Stimulated activated CD4-positive, alpha-beta T cell treated with anti-CD3 and anti-CD28 coated beads, TNF-alpha, amount 100 ng/mL, for 48 hours (primary cell): ENCODE results near the gene KRT39.

Experiments
- DNase-seq, 3 donors: peaks; one replicate each; pipeline ENCODE4 v3.0.0-alpha.2; 2020; ENCODE audit warnings: low read depth in 3 of 3

KRT39 gene

DNA sequence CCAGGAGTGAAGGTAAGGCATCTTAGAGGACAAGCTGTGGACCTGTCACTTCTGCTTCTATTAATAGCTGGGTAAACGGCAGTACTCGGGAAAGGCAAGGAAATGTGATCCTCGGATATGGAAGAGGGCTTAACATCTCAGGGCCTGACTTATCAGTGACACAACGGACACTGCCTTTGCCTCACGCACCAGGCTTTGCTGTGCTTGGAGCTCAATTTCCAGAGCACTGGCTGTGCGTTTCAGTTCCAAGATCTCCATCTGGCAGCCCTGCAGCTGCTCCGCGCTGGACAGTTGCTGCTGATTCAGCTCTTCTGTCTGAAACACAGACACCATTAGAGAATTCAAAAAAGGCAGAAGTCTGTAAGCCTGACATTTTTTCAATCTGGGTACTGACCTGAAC is 13.8 kb upstream of the KRT39 start:
- DNase-seq = no peak

DNA sequence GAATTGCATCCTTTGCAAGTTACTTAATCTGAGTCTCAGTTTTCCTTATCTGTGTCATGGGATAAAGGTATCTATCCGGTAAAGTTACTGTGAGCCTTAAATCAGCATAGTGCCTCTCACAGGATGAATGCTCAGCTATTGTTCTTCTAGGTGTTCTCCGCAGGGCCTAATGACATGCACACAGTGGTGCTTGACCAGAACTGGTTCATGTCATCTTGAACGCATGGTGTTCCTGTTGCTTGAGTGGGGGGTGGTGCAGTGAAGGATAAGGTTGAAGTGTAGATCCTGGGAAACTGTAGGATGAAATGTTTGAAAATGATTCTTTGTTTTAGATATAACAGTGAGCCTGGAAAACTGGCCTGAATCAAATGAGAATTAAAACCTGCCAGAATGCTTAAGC is 13.4 kb upstream of the KRT39 start:
- DNase-seq = no peak

DNA sequence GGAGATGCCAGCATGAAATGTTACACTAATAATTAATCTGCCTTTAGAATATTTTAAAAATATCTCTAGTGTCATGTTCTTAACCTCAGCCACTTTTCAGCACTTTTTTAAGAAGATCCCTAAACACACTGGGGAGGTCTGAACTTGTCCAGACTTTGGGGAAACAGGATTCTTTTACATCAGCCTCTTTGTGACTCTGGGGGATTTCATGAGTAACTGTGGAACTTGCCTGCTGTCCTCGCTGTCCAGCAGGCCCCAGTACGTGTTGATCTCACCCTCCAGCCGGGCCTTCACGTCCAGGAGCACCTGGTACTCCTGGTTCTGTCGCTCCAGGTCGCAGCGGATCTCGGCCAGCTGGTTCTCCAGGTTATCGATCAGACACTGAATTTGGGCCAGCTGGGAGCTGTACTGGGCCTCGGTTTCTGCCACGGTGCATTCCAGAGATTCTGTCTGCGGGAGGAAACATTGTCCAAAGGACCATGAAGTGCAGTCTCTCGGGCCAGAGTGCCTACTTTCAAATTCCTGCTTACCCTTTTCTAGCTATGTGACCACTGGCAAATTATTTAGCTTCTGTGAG is 11.9 kb upstream of the KRT39 start:
- DNase-seq = no peak

DNA sequence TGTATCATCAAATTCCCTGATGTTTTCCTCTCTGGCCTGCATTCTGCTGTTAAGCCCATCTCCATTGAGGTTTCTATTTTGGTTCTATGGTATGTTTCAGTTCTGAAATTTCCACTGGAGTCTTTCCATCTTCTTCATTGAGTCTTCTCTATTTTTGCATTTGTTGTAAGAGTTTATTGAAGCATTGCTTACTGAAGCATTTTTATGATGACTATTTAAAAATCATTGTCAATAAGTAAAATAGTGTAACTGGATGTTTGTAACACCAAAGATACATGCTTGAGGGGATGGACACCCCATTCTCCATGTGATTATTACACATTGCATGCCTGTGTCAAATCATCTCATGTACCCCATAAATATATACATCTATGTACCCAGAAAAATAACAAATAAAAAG is 8.8 kb upstream of the KRT39 start:
- DNase-seq = no peak

DNA sequence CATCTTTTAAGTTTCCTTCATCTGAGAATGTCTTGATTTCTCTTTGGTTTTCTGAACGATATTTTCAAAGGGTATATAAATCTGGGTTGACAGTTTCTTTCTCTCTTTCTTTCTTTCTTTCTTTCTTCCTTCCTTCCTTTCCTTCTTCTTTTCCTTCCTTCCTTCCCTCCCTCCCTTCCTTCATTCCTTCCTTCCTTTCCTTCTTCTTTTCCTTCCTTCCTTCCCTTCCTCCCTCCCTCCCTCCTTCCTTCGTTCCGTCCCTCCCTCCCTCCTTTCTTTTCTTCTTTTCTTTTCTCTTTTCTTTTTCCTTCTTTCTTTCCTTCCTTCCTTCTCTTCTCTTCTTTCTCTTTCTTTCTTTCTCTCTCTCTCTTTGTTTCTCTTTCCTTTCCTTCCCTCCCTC is 7.6 kb upstream of the KRT39 start:
- DNase-seq = no peak

DNA sequence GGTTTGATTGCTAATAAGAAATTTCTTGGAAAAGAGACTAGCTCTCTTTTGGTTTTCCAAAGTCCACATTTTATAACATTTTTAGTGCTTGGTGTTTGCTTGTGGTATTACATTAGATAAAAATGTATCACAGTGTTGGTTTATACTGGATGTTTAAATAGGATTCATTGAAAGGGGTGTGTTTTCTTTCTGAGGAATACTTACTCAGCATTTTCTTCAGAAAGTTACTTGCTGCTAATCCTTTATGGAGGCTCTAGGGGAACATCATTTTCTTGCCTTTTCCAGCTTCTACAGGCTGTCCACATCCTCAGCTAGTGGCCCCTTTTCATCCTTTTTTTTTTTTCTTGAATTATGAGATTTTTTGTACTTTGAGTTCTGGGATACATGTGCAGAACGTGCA is 834 bp upstream of the KRT39 start:
- DNase-seq = no peak

DNA sequence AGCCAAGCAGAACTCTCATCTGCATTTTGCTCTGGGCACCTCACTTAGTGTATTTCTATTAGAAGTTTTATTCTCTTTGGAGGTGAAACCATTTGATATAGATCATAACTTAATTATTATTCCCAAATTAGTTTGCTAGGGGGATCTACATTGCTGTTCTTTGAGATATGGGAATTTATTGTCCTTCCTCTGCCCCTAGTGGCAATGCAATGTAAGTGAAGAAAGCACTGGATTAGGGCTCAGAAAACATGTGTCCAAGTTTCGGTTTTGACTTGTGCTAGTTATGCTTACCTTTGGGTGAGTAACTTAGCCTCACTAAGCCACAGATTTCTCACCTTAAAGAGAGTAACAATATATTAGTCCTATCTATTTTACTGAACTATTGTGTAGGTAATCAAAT is 2.9 kb downstream of the KRT39 start:
- DNase-seq = no peak

DNA sequence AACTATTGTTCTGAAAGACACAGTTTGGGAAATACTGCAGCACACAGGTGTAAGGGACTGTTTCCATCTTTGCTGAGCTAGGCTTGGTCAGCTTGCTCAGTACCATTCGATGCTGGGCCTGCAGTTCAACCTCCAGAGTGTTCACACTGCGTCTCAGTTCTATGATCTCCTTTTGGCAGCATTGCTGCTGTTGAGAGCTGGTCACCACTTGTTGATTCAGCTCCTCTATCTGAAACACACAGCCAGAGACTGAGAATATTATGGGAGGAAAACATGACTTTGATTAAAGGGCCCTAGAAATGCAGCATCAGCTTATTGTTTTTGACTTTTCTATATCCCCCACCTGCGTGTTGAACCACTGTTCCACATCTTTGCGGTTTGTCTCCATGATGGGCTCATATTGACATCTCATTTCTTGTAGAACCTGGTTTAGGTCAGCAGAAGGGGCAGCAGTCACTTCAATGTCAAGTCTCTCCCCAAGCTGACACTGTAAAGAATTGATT is 4.6 kb downstream of the KRT39 start:
- no peak for DNase-seq

DNA sequence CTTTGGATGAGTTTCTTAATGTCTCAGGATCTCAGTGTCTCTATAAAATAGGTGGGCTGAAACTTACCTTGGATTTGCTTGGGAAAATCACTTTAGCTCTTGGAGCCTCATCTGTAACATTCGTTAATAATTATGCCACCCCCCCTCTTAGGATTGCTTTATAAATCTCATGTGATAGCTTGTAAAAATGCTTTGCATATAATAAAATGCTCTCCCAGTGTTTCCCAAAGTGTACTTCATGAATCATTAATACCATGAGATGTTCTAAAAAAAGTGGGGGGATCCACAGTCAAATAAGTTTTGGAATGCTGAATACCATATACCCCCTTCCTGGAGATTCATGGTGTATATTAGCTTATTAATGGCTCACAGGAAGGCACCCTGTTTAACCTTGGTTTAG is 5.2 kb downstream of the KRT39 start:
- no peak for DNase-seq

DNA sequence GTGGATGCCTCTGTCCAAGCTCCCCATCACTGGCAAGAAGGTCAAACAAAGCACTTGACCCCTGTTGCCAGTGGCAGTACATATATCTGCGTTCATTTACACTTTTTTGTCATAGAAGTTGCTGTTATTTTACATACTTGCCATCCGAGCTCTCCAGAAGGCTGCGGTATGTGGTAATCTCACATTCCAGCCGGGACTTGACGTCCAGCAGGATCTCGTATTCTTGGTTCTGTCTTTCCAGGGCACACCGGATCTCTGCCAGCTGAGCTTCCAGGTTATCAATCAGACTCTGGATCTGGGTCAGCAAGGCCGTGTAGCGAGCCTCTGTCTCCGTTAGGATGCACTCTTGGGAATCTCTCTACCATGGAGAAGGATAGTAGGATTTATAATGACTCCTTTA is 6.6 kb downstream of the KRT39 start:
- DNase-seq = no peak

DNA sequence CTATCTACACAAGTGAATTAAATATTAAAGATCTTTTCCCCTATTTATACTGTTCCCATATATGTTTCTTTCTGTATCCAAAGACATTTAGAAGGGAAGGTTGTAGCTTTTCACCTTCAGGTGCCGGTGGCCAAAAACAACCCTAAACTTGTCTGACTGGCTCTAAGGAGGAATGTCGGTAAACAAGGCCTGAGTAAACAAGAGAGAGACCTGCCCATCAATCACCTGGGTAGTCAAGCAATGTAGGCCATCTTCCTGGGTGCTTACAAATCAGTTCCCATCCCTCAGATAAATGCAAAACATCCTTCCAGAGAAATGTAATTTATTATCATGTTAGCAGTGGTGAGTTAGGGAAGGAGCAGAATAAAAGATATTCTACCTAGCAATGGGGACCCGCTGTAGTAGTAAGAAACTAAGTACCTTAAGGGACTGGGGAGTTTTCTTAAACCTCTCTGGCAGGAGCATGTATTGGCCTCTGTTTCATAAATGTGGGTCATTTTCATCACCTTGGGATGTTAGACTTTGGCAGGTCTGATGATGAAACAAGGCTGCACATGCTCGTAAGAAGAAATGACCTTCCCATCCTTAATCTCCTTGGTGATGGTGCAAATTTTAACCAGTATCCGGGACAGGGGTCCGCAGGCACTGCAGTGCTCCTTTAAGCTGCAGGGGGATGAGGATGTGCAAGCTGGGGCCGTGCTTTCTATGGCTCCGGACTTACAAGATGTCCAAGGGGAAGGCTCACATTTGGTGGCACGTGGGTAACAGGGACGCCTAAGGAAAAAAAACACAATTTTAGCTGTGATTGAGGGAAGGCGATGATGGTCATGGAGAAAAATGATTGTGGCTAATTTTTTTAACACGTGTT is 8.4 kb downstream of the KRT39 start:
- no peak for DNase-seq

DNA sequence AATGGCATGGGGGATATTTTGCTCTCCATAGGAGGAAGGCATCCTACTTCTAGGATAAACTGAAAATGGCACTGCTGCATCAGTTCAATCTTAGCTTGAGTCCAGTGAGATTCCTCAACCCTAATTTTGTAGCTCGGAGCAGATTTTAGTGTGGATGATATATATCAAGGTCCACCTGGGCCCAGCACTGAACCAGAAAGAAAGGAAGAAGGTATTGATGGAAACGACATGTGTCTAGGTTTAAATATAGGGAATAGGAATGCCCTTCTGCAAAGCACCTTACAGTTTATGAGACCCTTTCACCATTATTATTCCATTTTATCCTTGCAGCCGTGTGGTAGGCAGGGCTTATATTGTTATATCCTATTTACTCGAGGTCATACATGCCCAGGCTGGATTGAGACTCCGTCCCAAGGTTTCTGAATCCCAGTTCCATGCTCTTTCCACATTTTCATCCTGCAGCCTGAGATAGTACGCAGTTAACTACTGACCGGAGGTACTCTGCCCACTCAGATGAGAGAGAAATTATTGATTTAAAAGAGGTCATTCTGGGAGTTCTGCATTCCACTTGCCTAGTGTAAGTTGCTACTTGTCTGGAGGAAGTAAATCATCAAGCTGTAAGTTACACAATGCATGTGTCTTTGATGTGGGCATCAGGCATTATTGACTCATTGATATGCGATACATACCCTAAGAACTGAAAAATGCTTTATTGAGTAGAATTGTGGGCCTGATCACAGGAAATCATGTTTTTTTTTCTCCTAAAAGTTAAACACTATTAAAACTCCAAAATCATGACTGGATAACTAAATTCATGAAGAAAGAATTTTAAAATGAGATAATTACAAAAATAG is 10.1 kb downstream of the KRT39 start:
- no peak for DNase-seq

DNA sequence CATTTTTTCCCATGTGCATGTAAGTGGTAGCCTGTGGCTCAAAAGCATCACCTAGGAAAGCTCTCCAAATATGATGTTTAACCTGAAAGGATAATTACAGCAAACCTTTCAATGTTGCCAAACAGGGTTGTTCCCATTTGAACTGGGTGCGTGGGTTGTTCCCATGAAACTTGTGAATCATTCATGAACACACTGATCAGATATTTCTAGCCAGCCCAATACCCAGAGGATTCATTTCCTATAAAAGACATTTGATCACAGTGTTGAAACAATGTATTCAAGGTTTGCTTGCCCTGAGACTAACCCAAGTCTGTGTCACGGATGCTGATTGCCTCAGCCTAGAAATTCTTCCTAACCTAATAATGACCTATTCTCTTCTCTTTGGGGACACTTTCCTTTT is 12.9 kb downstream of the KRT39 start:
- DNase-seq = peak in 1 of 3 donors; percentile 15

DNA sequence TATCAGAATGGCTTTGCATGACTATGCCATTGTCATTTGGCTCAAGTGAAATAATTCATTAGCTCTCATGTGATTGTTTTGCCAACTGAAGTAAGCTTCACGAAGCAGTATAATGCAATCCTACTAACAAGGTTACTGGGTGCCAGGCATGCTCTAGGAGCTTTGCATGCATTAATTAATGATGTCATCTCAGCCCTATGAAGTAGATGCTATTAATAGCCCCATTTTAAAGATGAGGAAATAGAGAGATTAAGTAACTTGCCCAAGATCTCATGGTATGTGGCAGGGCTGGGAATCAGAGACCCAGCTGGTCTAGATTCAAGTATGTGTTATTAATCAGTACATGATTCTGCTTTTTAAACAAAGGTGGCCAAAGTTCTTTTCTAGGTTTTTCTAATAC is 14.1 kb downstream of the KRT39 start:
- DNase-seq = no peak

DNA sequence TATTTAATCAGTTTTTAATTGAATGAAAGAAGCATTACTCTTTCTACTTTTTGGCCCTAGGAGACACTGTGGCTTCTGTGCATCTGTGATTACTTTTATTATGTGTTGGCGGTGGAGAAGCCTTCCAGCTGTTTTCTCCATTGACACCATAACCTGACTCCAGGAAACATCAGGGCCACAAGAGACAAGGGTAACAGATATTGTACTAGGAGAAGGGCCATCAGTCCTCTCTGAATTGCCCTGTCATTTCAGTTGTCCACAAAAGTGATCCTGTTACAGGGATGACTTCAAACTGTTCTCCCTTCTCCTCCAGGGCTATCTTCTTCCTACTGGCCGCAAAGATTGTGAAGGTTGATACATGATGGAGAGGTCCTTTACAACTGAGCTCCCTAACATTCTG is 14.6 kb downstream of the KRT39 start:
- no peak for DNase-seq

DNA sequence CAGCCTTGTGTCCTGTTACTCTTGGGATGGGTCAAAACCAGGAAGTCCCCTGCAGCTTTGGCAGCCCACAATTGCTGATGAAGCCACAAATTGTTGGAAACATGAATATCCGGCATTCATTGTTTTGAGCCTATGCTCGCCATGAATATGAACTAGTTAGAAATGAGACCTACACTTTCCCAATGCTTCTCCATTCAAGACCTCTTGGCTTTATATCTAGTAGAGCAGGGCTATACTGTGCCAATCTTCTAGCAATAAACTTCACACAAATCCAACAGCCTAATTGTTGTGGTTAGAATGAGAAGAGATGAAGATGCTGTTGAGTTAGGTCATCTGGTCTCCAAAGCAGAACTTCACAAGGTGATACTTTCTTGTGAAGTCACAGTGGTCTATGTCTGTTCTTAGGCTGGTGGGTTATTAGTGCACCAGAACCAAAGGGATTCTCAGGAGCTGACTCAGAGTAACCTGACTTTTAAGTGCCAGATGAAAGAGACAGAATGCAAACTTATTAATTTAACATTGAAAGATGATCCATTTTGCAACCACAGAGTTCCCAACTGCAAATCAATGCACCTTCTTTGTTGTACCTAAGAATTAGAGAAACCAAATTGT is 15.6 kb downstream of the KRT39 start:
- DNase-seq = no peak

DNA sequence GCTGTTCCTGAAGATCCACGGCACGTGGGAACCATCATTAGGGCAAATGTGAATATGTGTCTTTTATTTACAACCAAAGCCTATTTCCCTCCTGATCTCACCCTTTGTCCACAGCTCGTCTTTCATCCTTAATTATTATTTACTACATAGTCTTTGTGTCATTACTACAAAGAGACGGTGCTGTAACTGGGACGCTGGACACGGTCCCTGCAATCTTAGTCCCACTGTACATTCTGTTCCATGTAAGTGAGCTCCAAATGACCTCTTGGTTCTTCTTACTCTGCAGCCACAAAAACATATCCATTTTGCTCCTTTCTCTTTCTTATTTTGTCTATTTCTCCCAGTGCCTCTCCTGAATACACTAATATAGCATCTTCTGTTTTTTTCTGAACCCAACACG is 16.6 kb downstream of the KRT39 start:
- no peak for DNase-seq

DNA sequence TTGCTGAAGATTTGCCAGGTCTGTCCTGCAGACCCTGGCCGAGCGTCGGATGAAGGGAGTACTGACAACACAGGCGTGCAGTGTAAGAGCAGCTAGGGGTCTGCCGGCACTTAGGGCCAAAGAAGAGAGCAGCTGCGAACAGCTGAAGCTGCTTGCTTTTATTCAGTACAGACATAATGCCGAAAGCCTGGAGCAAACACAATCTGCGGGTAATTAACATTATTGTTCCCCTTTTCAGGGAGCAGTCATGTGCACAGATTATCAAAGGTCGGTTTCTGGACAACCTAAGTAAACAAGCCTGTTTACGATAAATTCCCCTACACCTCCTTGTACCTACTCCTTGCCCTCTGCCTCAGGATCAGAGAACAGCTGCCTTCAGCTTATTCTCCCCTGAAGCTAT is 17.3 kb downstream of the KRT39 start:
- DNase-seq = no peak

DNA sequence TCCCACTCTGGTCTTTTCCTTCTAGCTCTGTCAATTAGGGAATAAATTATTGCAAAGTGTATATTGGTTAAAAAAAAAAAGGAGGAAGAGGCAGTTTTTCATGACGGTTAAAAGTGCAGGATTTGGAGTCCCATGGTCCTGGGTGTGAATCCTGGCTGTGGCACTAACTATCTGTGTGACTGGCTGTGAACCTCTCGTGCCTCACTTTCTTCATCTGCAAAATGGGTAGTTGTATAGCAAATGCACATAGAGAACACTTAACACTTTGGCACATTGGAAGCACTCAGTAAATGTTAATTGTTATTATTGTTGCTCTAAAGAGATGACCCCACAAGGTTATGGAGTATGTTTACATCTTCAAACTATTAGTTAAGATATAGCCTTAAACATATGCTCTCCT is 18.8 kb downstream of the KRT39 start:
- DNase-seq = no peak

DNA sequence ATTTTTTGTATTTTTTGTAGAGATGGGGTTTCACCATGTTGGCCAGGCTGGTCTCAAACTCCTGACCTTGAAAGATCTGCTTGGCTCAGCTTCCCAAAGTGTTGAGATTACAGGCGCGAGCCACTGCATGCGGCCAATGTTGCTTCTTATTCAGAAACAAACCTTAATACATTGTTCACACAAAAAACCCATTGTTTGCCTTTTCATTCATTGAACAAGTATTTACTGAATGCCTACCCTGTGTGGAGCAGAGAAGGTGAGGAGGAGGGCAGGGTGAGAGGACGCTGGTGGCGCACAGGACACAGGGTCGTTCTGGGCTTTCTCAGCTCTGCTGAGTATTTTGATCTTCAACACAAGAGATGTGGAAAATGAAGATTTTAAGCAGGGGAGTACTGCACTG is 21.3 kb downstream of the KRT39 start:
- no peak for DNase-seq

DNA sequence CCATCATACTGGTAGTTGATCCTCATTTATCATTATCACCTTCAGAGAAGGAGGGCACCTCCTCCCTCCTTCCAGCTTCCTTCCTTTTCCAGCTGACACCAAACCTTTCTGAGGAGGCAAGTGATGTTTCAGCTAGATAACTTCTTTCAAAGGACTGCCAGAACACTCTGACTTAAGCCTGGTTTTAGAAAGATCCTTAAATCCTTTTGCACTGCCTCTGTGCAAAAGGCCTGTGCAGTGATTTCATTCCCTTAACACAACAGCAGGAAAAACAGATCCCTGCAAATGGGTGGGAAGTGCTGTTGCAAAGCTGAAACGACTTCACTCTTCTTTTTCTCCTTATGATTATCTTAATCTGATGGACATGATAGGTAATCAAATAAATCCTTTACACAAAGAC is 22.2 kb downstream of the KRT39 start:
- no peak for DNase-seq

DNA sequence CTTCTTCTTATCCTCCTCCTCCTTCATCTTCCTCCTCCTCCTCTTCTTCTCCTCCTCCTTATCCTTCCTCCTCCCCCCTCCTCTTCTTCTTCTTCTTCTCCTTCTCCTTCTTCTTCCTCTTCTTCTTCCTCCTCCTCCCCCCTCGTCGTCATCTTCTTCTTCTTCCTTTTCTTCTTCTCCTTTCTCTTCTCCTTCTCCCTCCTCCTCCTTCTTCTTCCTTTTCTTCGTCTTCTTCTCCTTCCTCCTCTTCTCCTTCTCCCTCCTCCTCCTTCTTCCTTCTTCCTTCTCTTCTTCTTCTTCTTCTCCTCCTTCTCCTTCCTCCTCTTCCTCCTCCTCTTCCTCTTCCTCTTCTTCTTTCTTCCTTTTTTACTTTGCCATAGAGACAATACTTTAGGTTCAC is 24.2 kb downstream of the KRT39 start:
- DNase-seq = no peak
